Liver (tissue), 9 donors: ENCODE measurements around the gene TBC1D12. TPM values are rescaled to one million over a fixed set of nuclear protein-coding genes. Genes with fewer than 3 reads are reported as not detected.

Source experiments
- DNase-seq: peaks from one replicate; pipeline ENCODE4 v3.0.0-alpha.2; 2017; ENCODE audit warnings: low spot score
- H3K27ac ChIP-seq, 2 donors: one replicate each; pipeline ENCODE4 v1.7.0; 2013; ENCODE audit warnings: inconsistent platforms in 2 of 2, low read length in 2 of 2, control low read depth in 1 of 2, low read depth in 1 of 2, mild to moderate bottlenecking in 1 of 2
- H3K27me3 ChIP-seq, 4 donors: one replicate each; pipeline versions ENCODE4 v1.6.1 to v1.7.0; 2013; ENCODE audit warnings: low read length in 3 of 4, inconsistent platforms in 1 of 4, mild to moderate bottlenecking in 1 of 4, moderate library complexity in 1 of 4; ENCODE audit not compliant: control insufficient read depth in 4 of 4, insufficient read depth in 4 of 4
- H3K36me3 ChIP-seq, 4 donors: one replicate each; pipeline versions ENCODE4 v1.6.1 to v1.7.0; 2013; ENCODE audit warnings: low read length in 3 of 4, mild to moderate bottlenecking in 3 of 4, low read depth in 1 of 4, moderate library complexity in 1 of 4; ENCODE audit not compliant: control insufficient read depth in 4 of 4, insufficient read depth in 3 of 4
- H3K4me1 ChIP-seq, 4 donors: one replicate each; pipeline versions ENCODE4 v1.6.1 to v1.7.0; 2013; ENCODE audit warnings: low read length in 3 of 4, mild to moderate bottlenecking in 3 of 4, moderate library complexity in 1 of 4; ENCODE audit not compliant: control insufficient read depth in 4 of 4, insufficient read depth in 4 of 4
- H3K4me3 ChIP-seq, 3 donors: one replicate each; pipeline versions ENCODE4 v1.6.1 to v1.7.0; 2013; ENCODE audit warnings: low read length in 3 of 3, control low read depth in 1 of 3, low read depth in 1 of 3, mild to moderate bottlenecking in 1 of 3
- H3K9ac ChIP-seq, 2 donors: one replicate each; pipeline ENCODE4 v1.7.0; 2013; ENCODE audit warnings: low read length in 2 of 2, mild to moderate bottlenecking in 2 of 2, moderate library complexity in 2 of 2, control low read depth in 1 of 2, low read depth in 1 of 2
- H3K9me3 ChIP-seq, 4 donors: one replicate each; pipeline versions ENCODE4 v1.6.1 to v1.7.0; 2013; ENCODE audit warnings: low read length in 3 of 4; ENCODE audit not compliant: control insufficient read depth in 4 of 4
- ATF3 ChIP-seq: IDR thresholded peaks from 2 replicates; pipeline ENCODE4 v1.6.1; 2016; ENCODE audit warnings: antibody characterized with exemption
- CTCF ChIP-seq: fragments of 150-350 bp; IDR thresholded peaks from 2 replicates; pipeline ENCODE4 v1.5.1; 2017; ENCODE audit warnings: improper control_type of control experiment, low read depth, low read length; ENCODE audit not compliant: missing input control
- FOXA2 ChIP-seq: IDR thresholded peaks from 2 replicates; pipeline ENCODE4 v1.6.1; 2016; ENCODE audit warnings: antibody characterized with exemption
- GABPA ChIP-seq, 2 donors: IDR thresholded peaks in 1 of 2; conservative IDR thresholded peaks in 1 of 2; 2 replicates each; pipeline ENCODE4 v1.6.1; 2016; ENCODE audit warnings: antibody characterized with exemption in 2 of 2, mild to moderate bottlenecking in 1 of 2, moderate library complexity in 1 of 2
- HNF4A ChIP-seq, 2 donors: conservative IDR thresholded peaks; 2 replicates each; pipeline ENCODE4 v1.6.1; 2016; ENCODE audit warnings: antibody characterized with exemption in 2 of 2, mild to moderate bottlenecking in 2 of 2
- HNF4G ChIP-seq: IDR thresholded peaks from 2 replicates; pipeline ENCODE4 v1.6.1; 2016; ENCODE audit warnings: antibody characterized with exemption
- JUND ChIP-seq, 2 donors: IDR thresholded peaks; 2 replicates each; pipeline ENCODE4 v1.6.1; 2016; ENCODE audit warnings: antibody characterized with exemption in 2 of 2
- MAX ChIP-seq: IDR thresholded peaks from 2 replicates; pipeline ENCODE4 v1.6.1; 2016; ENCODE audit warnings: antibody characterized with exemption
- NR2F2 ChIP-seq: IDR thresholded peaks from 2 replicates; pipeline ENCODE4 v1.6.1; 2016; ENCODE audit warnings: antibody characterized with exemption
- RAD21 ChIP-seq, 2 donors: IDR thresholded peaks; 2 replicates each; pipeline ENCODE4 v1.6.1; 2016; ENCODE audit warnings: antibody characterized with exemption in 2 of 2, mild to moderate bottlenecking in 2 of 2
- REST ChIP-seq: IDR thresholded peaks from 2 replicates; pipeline ENCODE4 v1.6.1; 2016; ENCODE audit warnings: antibody characterized with exemption, mild to moderate bottlenecking
- RXRA ChIP-seq, 2 donors: IDR thresholded peaks; 2 replicates each; pipeline ENCODE4 v1.6.1; 2017 to 2018; ENCODE audit warnings: antibody characterized with exemption in 2 of 2, mild to moderate bottlenecking in 1 of 2
- SP1 ChIP-seq: IDR thresholded peaks from 2 replicates; pipeline ENCODE4 v1.6.1; 2018; ENCODE audit warnings: antibody characterized with exemption, mild to moderate bottlenecking
- TAF1 ChIP-seq: conservative IDR thresholded peaks from 2 replicates; pipeline ENCODE4 v1.6.1; 2016; ENCODE audit warnings: antibody characterized with exemption, mild to moderate bottlenecking
- YY1 ChIP-seq: IDR thresholded peaks from 2 replicates; pipeline ENCODE4 v1.6.1; 2016; ENCODE audit warnings: antibody characterized with exemption, mild to moderate bottlenecking
- ZBTB33 ChIP-seq: IDR thresholded peaks from 2 replicates; pipeline ENCODE4 v1.6.1; 2016; ENCODE audit warnings: antibody characterized with exemption
- WGBS: extraction: QIAGEN DNeasy Blood & Tissue Kit; methylation state at CpG from one replicate; pipeline ENCODE4 v1.1.7; 2013; 5-methylcytosine and 5-hydroxymethylcytosine counted together
- polyA plus RNA-seq, 2 donors: library from polyadenylated mRNA; stranded (reverse) in 1 of 2; unstranded in 1 of 2; fragments of 200-250 nt in 1 of 2; fragments of >200 nt in 1 of 2; fragmentation: Nextera tagmentation in 1 of 2; extraction: Ambion mirVana in 1 of 2; gene quantifications; one replicate each; pipeline versions ENCODE4 v1.2.1 to v1.2.3, GENCODE V29; 2013 to 2015
- total RNA-seq, 2 donors: library from RNA; depleted of rRNA; stranded (reverse); fragments of >200 nt; gene quantifications; one replicate each; pipeline ENCODE4 v1.2.3, GENCODE V29; 2014
- donor health status: healthy.
- donor health status: healthy.
- donor health status: healthy.
- donor health status: healthy.
- donor health status: healthy.

Gene TBC1D12
- total and polyA plus RNA-seq, 4 donors = 2.6 to 7.5 (median 5.0) TPM

GRCh38 chr10:94481410-94481809, 79.1 kb downstream of the TBC1D12 start:
- DNase-seq = no peak
- no peak overlapping the region for H3K9ac ChIP-seq
- TF ChIP-seq REST (no peak), CTCF (no peak), GABPA (IDR thresholded peaks at IDR 0.05 in 1 of 2, conservative IDR thresholded peaks at IDR 0.05 in 1 of 2) (no peak), RAD21 (IDR thresholded peaks at IDR 0.05) (no peak), JUND (IDR thresholded peaks at IDR 0.05) (no peak), FOXA2 (no peak), NR2F2 (no peak), RXRA (IDR thresholded peaks at IDR 0.05) (no peak), TAF1 (no peak), SP1 (no peak), MAX (no peak), ZBTB33 (no peak), HNF4A (conservative IDR thresholded peaks at IDR 0.05) (no peak), ATF3 (no peak), YY1 (no peak), HNF4G (no peak)
- peaks cover 0 to 2% (median 0%) of the 10 kb centered on the region in 4 donors for H3K36me3 ChIP-seq
- H3K27me3 ChIP-seq = no peaks in the 10 kb centered on the region
- H3K4me1 ChIP-seq = peaks cover 0 to 6% (median 0%) of the 10 kb centered on the region in 4 donors
- H3K27ac ChIP-seq = no peak overlapping the region
- H3K9me3 ChIP-seq = peaks cover 0 to 3% (median 0%) of the 10 kb centered on the region in 4 donors
- H3K4me3 ChIP-seq = no peak overlapping the region

GRCh38 chr10:94483970-94484369, 81.6 kb downstream of the TBC1D12 start:
- TF ChIP-seq ZBTB33 (no peak), GABPA (IDR thresholded peaks at IDR 0.05 in 1 of 2, conservative IDR thresholded peaks at IDR 0.05 in 1 of 2) (no peak), HNF4G (no peak), SP1 (no peak)
- Histone ChIP-seq H3K9ac (no peak overlapping the region), H3K4me3 (no peak overlapping the region), H3K36me3 (no peaks in the 10 kb centered on the region), H3K4me1 (no peaks in the 10 kb centered on the region), H3K9me3 (peaks cover 0 to 3% (median 0%) of the 10 kb centered on the region in 4 donors), H3K27me3 (no peaks in the 10 kb centered on the region), H3K27ac (no peak overlapping the region)
- no peak for DNase-seq
- WGBS = 96% methylated on average over 4 of the region's 4 CpGs
